WTC11 (cell line): Measurements from ENCODE around the gene MYL5.

Experiments
- CTCF ChIP-seq: fragments of 200-600 bp; IDR thresholded peaks from 2 replicates; pipeline ENCODE4 v1.8.0; 2022; ENCODE audit warnings: antibody characterized with exemption
- EMX1 ChIP-seq: fragments of 250-450 bp; sonication (Bioruptor Pico); IDR thresholded peaks from 2 replicates; pipeline ENCODE4 v1.8.0; 2021; ENCODE audit warnings: mild to moderate bottlenecking
- STAT6 ChIP-seq: sonication (generic); formaldehyde crosslinking; conservative IDR thresholded peaks from 2 replicates; pipeline ENCODE4 v1.8.1; 2023; ENCODE audit warnings: mild to moderate bottlenecking, low read depth, missing genetic modification reagents, moderate library complexity
- TF ChIP-seq, protein P1 (sequence below): sonication (generic); formaldehyde crosslinking; IDR thresholded peaks from 2 replicates; pipeline ENCODE4 v1.8.1; 2023; ENCODE audit warnings: mild to moderate bottlenecking, missing genetic modification reagents, moderate library complexity

DNA sequence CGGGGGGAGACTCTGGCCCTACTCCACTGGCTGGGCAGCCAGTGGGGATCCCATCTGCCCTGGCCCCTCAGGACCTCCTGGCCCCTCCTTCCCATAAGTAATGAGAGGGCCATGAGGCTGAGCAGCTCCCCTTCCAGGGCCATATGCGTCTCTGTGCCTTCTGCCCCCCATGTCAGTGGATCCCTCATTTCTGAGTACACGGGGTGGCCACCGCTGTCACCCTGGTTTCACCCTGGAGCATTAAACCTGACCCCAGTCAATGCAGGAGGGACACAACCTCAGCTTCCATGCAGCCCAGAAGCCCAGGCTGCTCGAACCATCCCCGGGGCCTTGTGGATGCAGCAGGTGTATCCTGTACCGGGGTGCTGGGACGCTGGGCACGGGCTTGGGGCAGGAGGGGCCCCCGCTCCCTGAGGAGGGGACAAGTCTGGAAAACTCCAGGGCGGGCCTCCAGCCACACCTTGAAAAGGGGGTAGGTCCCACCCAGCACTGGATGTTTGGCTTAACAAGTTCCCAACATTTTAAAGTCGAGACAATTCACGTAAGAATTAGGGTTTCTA lies 24.5 kb upstream of the MYL5 start:
- TF ChIP-seq CTCF (no peak), STAT6 (no peak), EMX1 (CRISPR knock-in tag) (no peak)
- TF ChIP-seq, protein P1, sequence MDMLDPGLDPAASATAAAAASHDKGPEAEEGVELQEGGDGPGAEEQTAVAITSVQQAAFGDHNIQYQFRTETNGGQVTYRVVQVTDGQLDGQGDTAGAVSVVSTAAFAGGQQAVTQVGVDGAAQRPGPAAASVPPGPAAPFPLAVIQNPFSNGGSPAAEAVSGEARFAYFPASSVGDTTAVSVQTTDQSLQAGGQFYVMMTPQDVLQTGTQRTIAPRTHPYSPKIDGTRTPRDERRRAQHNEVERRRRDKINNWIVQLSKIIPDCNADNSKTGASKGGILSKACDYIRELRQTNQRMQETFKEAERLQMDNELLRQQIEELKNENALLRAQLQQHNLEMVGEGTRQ = no peak
